ES-I3 (cell line): ENCODE results near the gene PMF1.
"Not testable (repeated sequence)": the region's sequence is repeated elsewhere in the genome, so short reads cannot be mapped to it uniquely, and the experiment has no call there.

Experiments used
- H3K36me3 ChIP-seq: 2 replicates; pipeline ENCODE4 v1.6.1; 2013; ENCODE audit warnings: mild to moderate bottlenecking, low read length, control low read depth, moderate library complexity; ENCODE audit not compliant: insufficient read depth
- H3K4me1 ChIP-seq: 2 replicates; pipeline ENCODE4 v1.6.1; 2013; ENCODE audit warnings: mild to moderate bottlenecking, control low read depth, low read length; ENCODE audit not compliant: insufficient read depth
- H3K9ac ChIP-seq: 2 replicates; pipeline ENCODE4 v1.6.1; 2013; ENCODE audit warnings: low read depth, mild to moderate bottlenecking, low read length, moderate library complexity
- H3K9me3 ChIP-seq: 2 replicates; pipeline ENCODE4 v1.6.1; 2013; ENCODE audit warnings: mild to moderate bottlenecking, low read length, moderate library complexity; ENCODE audit not compliant: control insufficient read depth, insufficient read depth

The PMF1 gene

DNA sequence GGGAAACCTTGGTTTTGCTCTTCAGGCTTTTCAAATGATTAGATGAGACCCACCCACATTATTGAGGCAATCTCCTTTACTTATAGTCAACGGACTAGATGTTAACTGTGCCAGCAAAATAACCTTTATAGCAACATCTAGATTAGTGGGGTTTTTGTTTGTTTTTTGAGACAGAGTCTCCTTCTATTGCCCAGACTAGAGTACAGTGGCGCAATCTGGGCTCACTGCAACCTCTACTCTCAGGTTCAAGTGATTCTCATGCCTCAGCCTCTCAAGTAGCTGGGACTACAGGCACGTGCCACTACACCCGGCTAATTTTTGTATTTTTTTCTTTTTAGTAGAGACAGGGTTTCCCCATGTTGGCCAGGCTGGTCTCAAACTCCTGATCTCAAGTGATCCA, 22.5 kb upstream of the PMF1 start:
- H3K36me3 ChIP-seq, H3K4me1 ChIP-seq, H3K9ac ChIP-seq, H3K9me3 ChIP-seq: not testable (repeated sequence)

DNA sequence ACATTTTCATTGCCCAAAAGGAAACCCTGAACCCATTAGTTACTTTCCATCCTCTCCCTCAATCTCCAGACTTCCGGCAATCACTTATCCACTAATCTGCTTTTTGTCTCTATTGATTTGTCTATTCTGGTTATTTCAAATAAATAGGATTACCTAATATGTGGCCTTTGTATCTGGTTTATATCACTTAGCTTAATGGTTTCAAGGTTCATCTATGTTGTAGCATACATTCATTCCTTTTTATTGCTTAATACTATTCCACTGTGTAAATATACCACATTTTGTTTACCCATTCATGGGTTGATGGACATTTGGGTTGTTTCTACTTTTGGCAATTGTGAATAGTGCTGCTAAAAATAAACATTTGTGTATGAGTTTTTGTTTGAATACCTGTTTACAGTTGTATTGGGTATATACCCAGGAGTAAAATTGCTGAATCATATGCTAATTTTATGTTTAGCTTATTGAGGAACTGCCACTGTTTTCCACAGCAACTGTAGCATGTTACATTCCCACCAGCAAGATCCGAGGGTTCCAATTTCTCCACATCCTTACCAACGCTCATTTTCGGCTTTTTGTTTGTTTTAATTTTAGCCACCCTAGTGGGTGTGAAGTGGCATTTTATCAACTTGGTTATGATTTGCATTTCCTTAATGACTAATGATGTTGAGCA, 21.4 kb upstream of the PMF1 start:
- H3K36me3 ChIP-seq, result peaks cover 5% of the 10 kb centered on the region; the same call in 1 of the 2 replicates
- H3K9ac ChIP-seq, result no peak overlapping the region
- H3K4me1 ChIP-seq, result peaks cover 9% of the 10 kb centered on the region; the same call in 1 of the 2 replicates

DNA sequence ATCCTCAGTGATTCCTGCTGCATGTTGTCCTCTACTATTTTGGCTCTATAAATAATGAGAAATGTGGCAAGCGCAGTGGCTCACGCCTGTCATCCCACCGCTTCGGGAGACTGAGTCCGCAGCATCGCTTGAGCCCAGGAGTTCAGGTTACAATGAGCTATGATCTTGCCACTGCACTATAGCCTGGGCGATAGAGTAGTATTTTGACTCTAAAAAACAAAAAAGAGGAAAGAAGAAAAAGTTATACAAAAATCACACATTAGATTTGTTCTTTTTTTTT, 19.7 kb upstream of the PMF1 start:
- Histone ChIP-seq H3K4me1 (peaks cover 14% of the 10 kb centered on the region; the same call in 1 of the 2 replicates), H3K36me3 (peaks cover 9% of the 10 kb centered on the region; the same call in 1 of the 2 replicates), H3K9me3 (no peaks in the 10 kb centered on the region), H3K9ac (peak overlapping the region; percentile 68)

More for the DNA sequence above, 21.4 kb upstream of the PMF1 start:
- H3K9me3 ChIP-seq, result peaks cover 5% of the 10 kb centered on the region; the same call in 1 of the 2 replicates

DNA sequence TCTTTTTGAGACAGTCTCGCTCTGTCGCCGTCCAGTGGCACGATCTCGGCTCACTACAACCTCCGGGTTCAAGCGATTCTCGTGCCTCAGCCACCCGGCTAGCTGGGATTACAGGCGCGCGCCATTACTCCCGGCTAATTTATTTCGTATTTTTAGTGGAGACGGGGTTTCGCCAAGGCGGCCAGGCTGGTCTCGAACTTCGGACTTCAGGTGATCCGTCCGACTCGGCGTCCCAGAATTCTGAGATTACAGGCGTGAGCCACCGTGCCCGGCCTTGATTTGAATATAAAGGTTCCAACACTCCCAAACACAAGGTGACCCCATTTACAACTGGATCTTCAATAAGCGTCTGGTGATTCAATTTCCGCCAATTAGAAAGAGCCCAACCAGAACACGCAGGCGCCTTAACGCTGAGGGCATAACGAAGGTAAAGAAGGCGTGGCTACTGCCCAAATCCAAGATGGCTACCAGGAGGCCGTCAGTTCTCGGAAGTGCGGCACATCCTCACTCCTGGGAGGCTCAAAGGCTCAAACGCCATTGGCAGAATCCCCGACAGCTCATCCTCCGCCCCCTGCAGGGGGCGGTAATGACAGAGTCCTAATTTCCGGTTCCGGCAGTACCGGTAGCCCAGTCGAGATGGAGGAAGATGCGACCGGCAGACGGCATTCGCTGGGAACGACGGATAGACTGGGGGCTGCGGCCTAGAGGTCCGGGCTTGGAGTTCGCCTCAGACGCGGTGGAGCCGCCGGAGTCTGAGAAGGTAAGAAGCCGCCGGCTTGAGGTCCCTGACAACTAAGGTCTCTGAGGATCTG, 19.1 kb upstream of the PMF1 start, which contains the start of gene SLC25A44:
TSS of gene SLC25A44 (plus strand) at position 617 of the 812 bp plus-strand sequence. CDS start 5,744 bp downstream, outside the sequence.
- H3K9ac ChIP-seq, result peak within 1 kb of the TSS; percentile 68
- H3K4me1 ChIP-seq, result peaks cover 14% of the 10 kb centered on the region; the same call in 1 of the 2 replicates
- no peaks in the 10 kb centered on the region for H3K9me3 ChIP-seq
- peaks cover 9% of the 10 kb centered on the region; the same call in 1 of the 2 replicates for H3K36me3 ChIP-seq

- H3K9me3 ChIP-seq, result no peaks in the 10 kb centered on the region
- peaks cover 14% of the 10 kb centered on the region; the same call in 1 of the 2 replicates for H3K4me1 ChIP-seq
- H3K9ac ChIP-seq, result peak overlapping the region; percentile 68
- H3K36me3 ChIP-seq, result peaks cover 9% of the 10 kb centered on the region; the same call in 1 of the 2 replicates
Measured at GRCh38 chr1:156194300-156194652, 18.5 kb upstream of the PMF1 start.

DNA sequence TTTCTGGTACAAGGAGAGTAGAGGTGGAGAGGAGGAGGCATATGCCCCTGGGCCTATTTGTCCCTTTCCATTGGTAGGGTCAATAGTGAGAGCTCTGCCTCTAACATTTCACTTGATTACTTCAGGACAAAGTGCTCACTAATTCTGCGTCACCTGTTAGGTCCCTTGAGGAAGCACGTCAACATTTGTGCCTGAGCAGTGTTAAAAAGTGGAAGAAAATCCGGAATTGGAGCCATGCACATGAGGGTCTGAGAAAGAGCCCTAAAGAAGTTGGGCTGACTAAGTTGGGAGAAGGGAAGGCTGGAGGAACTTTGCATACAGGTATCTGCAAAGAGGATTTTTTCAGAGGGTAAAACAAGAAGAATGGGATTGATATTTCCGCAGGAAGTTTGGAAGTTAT, 17.0 kb upstream of the PMF1 start:
- Histone ChIP-seq H3K9ac (no peak overlapping the region), H3K4me1 (peaks cover 14% of the 10 kb centered on the region; the same call in 1 of the 2 replicates), H3K9me3 (no peaks in the 10 kb centered on the region), H3K36me3 (peaks cover 15% of the 10 kb centered on the region; the same call in 1 of the 2 replicates)

DNA sequence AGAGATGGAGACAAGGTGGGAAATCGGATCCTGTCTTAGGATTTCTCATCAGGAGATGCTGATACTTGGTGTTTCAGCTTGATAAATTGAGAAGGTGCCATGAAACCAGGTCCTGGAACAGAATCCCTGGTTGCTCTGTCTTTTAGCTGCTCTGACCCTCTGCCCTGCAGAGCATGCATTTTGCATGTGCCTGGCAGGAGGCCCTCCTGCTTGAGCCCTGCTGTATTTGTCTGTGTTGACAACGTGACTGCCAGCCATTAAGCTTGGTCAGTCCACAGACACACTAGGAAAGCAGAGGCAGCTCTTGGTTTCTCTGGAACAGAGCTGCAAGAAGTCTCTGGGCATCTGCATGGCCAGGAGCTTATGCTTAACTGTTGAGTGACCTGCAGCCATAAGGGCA, 16.4 kb upstream of the PMF1 start:
- Histone ChIP-seq H3K4me1 (peaks cover 14% of the 10 kb centered on the region; the same call in 1 of the 2 replicates), H3K36me3 (peaks cover 21% of the 10 kb centered on the region; the same call in 1 of the 2 replicates), H3K9me3 (no peaks in the 10 kb centered on the region), H3K9ac (no peak overlapping the region)

DNA sequence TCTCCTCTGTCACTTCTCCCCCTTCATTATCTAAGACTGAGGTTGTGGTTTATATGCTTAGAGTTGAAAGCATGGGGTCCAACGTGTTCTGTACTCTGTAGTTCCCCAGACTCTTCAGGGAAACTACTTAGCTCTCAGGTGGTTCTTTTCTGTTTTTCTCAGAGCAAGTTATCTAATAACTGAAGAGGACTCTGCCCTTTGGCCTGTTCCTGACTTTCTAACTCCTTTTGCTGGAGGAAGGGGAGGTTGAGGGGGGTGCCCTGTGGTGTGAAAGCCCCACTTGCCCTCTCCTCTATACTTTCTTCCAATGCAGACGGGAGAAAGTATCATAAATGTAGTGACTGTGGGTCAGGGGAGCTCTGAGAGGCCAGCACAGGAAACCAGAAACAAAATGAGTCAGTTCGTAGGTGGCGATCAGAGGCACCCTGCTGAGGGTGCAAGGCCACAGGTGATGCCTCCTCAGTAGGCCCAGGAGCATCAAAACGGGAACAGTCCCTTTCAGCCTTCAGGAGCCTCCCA, 13.9 kb upstream of the PMF1 start:
- Histone ChIP-seq H3K4me1 (peaks cover 9% of the 10 kb centered on the region; the same call in 1 of the 2 replicates), H3K9me3 (no peaks in the 10 kb centered on the region), H3K9ac (no peak overlapping the region), H3K36me3 (peaks cover 22% of the 10 kb centered on the region; the same call in 1 of the 2 replicates)

- no peaks in the 10 kb centered on the region for H3K9me3 ChIP-seq
- no peak overlapping the region for H3K9ac ChIP-seq
- H3K36me3 ChIP-seq, result peaks cover 22% of the 10 kb centered on the region; the same call in 1 of the 2 replicates
- H3K4me1 ChIP-seq, result peaks cover 9% of the 10 kb centered on the region; the same call in 1 of the 2 replicates
Measured at GRCh38 chr1:156200044-156200443, 12.8 kb upstream of the PMF1 start.

DNA sequence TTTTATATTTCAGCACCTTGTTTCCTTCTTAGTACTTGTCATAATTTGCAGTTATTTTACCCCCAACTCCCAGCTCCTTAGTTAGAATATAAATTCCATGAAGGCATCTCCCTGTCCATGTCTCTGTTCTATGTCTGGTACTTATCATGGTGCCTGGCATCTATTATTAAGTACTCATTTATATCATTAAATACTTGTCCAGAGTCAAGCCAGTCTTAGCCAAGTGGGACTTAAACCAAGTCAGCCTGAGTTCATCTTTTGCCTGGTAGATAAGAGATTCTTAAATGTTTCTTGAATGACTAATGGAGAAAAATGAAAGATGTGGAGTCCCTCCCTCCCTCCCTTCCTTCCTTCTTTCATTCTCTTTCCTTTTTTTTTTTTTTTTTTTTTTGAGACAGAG, 9.5 kb upstream of the PMF1 start:
- 0 out of 2 replicates have a peak, but pooled peaks cover 4% of the 10 kb centered on the region for H3K4me1 ChIP-seq
- H3K36me3 ChIP-seq, result peaks cover 25% of the 10 kb centered on the region; the same call in 1 of the 2 replicates
- H3K9me3 ChIP-seq, result no peaks in the 10 kb centered on the region
- H3K9ac ChIP-seq, result no peak overlapping the region

DNA sequence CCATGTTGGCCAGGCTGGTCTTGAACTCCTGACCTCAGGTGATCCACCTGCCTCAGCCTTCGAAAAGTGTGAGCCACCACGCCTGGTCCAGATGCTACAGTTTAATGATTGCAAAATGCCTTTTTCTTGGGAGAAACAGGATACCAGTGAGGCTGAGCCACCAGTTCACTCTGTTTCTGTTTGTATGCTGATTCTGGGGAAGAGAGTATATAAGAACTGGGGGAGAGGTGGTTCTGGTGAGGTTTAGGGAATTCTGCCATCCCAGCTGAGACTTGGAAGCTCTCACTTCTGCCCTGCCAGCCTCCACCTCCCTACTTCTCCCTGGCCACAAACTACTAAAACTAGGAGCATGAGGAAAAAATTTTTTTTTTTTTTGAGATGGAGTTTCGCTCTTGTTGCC, 8.1 kb upstream of the PMF1 start:
- H3K9me3 ChIP-seq, result no peaks in the 10 kb centered on the region
- H3K4me1 ChIP-seq, result peaks cover 4% of the 10 kb centered on the region; the same call in 1 of the 2 replicates
- no peak overlapping the region for H3K9ac ChIP-seq
- peaks cover 28% of the 10 kb centered on the region; the same call in 1 of the 2 replicates for H3K36me3 ChIP-seq

- Histone ChIP-seq H3K4me1 (peaks cover 8% of the 10 kb centered on the region), H3K9ac (no peak overlapping the region), H3K9me3 (no peaks in the 10 kb centered on the region), H3K36me3 (peaks cover 9% of the 10 kb centered on the region; the same call in 1 of the 2 replicates)
Measured at GRCh38 chr1:156211243-156211642, 1.6 kb upstream of the PMF1 start.

DNA sequence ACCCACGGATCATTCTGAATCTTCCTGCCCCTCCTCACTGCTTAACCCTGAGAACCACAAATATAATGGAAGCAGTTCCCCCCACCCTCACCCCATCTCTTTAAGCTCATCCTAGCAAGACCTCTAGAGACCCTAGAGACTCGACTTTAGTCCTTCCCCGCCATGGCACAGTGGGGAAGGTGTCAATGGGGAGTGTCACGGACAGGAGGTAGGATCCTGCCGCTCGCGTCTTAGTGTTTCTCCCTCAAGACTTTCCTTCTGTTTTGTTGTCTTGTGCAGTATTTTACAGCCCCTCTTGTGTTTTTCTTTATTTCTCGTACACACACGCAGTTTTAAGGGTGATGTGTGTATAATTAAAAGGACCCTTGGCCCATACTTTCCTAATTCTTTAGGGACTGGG, 677 bp upstream of the PMF1 start:
- H3K36me3 ChIP-seq, result peaks cover 9% of the 10 kb centered on the region; the same call in 1 of the 2 replicates
- H3K9me3 ChIP-seq, result no peaks in the 10 kb centered on the region
- H3K4me1 ChIP-seq, result peaks cover 8% of the 10 kb centered on the region
- H3K9ac ChIP-seq, result peak overlapping the region; percentile 87

DNA sequence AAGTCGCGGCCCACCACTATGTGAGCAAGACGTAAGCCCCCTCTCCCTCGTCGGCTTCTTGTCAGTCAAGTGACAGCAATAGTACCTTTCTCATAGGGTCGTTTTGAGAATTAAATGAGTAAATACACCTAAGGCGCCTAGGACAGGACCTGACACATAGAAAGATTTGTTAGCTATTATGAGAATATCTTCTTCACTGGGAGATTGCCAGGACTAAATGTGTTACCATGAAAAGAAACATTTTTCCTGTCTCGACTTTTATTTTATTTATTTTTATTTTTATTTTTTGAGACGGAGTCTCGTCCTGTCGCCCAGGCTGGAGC, 798 bp downstream of the PMF1 start:
- Histone ChIP-seq H3K9me3 (no peaks in the 10 kb centered on the region), H3K9ac (peak overlapping the region; percentile 87), H3K4me1 (peaks cover 4% of the 10 kb centered on the region), H3K36me3 (peaks cover under 1% of the 10 kb centered on the region; the same call in 1 of the 2 replicates)
